ENCODE data around the gene VPS11.
"Not testable (repeated sequence)": the region's sequence is repeated elsewhere in the genome, so short reads cannot be mapped to it uniquely, and the experiment has no call there.

The VPS11 gene

DNA sequence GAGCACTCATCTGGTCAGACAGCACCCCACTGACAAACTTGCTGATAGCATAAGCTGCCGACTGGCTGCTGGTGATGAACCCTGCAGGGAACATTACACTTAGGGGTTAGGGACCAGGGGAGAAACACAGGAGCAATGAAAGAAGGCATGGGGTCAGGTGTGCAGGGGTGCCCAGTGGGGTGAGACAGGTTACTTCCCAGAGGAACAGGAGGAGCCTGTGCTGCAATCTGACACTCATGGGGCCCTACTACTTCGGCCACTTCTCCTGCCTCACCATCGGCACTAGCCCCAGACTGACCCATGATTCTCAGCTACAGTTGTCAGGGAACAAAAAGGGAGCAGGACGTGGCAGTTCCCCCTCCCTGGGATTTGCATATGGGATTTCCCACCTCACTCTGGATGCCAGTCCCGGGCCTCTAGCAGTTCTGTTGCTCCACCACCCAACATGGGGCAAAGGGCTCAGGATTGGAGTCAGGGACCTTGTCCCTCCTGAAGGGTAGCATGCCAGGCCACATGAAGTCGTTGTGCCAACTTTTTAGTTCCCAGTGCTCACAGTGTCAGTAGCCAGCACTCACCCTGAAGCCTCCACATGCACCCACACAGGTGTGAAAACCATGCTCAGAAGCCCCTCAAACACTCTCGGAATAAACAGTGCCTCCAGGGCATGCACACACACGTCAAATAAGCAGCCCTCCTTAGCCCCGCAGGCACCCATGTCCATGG is 39.1 kb upstream of the VPS11 start:
- Histone ChIP-seq H3K36me3 (ENCODE audit: insufficient read depth, low read length) (peaks cover 46% of the 10 kb centered on the region), H3K4me1 (ENCODE audit: insufficient read depth, low read length) (peaks cover 9% of the 10 kb centered on the region), H3K9me3 (ENCODE audit: low read length) (no peaks in the 10 kb centered on the region), H3K4me3 (ENCODE audit: low read length) (no peak overlapping the region), H3K27me3 (ENCODE audit: insufficient read depth, low read length) (no peaks in the 10 kb centered on the region), H2AFZ (ENCODE audit: low read depth, low read length) (no peak overlapping the region)

DNA sequence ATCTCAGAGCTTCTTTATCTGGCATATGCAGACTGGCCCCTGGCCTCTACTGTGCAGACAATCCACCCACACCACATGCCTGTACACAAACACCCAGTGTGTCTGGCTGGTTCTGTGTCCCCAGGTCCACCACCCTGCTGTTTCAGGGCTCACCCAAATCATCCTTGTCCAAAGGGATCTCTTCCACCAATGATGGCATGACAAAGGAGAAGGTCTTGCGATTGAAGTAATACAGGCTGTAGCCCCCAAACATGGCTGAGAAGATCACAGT is 38.6 kb upstream of the VPS11 start:
- Histone ChIP-seq H3K36me3 (ENCODE audit: insufficient read depth, low read length) (peaks cover 41% of the 10 kb centered on the region), H3K27me3 (ENCODE audit: insufficient read depth, low read length) (no peaks in the 10 kb centered on the region), H2AFZ (ENCODE audit: low read depth, low read length) (no peak overlapping the region), H3K4me3 (ENCODE audit: low read length) (no peak overlapping the region), H3K4me1 (ENCODE audit: insufficient read depth, low read length) (peaks cover 9% of the 10 kb centered on the region), H3K9me3 (ENCODE audit: low read length) (no peaks in the 10 kb centered on the region)

DNA sequence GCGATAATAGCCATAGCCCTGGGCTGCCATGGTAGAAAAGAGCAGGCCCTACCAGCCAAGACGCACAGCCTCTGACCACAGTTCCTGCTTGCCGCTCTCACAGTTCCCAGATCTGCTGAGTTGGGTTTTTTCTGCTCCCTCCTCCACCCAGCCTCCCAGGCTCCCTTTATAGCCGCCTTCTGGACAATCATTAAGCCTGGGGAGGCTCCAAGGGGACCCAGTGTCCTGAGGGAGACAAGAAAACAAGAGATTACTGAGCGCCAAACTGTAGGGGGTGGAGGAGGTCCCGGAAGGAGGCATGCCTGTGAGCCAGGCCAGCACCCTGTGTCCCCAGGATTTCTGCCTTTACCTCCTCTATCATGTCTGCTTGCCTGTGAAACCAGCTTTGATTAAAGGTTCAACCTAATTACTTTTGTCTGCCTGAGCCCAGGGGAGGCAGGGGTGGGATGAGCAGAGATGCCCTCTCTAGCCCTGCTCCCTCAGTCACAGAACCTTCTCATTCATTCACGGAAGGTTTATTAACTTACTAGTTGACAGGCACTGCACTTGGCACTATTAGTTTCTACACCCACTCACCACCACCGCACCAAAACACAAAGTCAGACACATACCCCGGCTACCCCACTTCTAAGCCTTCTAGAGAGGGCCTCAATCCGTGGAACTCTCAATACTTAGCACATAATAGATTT is 38.1 kb upstream of the VPS11 start:
- Histone ChIP-seq H3K36me3 (ENCODE audit: insufficient read depth, low read length) (peaks cover 36% of the 10 kb centered on the region), H2AFZ (ENCODE audit: low read depth, low read length) (no peak overlapping the region), H3K9me3 (ENCODE audit: low read length) (no peaks in the 10 kb centered on the region), H3K27me3 (ENCODE audit: insufficient read depth, low read length) (no peaks in the 10 kb centered on the region), H3K4me3 (ENCODE audit: low read length) (peak overlapping the region; percentile 86), H3K4me1 (ENCODE audit: insufficient read depth, low read length) (peaks cover 9% of the 10 kb centered on the region)

DNA sequence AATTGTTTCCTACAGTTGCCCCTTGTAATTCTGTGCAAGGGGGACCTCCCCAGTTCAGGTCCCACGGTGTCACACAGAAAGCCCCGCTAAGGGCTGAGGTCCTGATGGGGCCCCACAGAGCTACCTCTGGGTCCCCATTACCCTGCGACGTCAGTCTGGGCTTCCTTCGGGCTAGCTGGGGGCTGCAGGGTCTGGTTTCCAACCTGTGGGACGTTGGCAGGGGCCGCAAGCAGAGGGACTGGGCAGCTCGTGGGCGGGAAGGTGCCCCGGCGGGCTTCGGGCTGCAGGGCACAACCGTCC is 37.6 kb upstream of the VPS11 start:
- peak overlapping the region; percentile 86 for H3K4me3 ChIP-seq (ENCODE audit: low read length)
- H2AFZ ChIP-seq (ENCODE audit: low read depth, low read length): peak overlapping the region; percentile 83
- H3K27me3 ChIP-seq (ENCODE audit: insufficient read depth, low read length): no peaks in the 10 kb centered on the region
- peaks cover 9% of the 10 kb centered on the region for H3K4me1 ChIP-seq (ENCODE audit: insufficient read depth, low read length)
- peaks cover 31% of the 10 kb centered on the region for H3K36me3 ChIP-seq (ENCODE audit: insufficient read depth, low read length)
- H3K9me3 ChIP-seq (ENCODE audit: low read length): no peaks in the 10 kb centered on the region

DNA sequence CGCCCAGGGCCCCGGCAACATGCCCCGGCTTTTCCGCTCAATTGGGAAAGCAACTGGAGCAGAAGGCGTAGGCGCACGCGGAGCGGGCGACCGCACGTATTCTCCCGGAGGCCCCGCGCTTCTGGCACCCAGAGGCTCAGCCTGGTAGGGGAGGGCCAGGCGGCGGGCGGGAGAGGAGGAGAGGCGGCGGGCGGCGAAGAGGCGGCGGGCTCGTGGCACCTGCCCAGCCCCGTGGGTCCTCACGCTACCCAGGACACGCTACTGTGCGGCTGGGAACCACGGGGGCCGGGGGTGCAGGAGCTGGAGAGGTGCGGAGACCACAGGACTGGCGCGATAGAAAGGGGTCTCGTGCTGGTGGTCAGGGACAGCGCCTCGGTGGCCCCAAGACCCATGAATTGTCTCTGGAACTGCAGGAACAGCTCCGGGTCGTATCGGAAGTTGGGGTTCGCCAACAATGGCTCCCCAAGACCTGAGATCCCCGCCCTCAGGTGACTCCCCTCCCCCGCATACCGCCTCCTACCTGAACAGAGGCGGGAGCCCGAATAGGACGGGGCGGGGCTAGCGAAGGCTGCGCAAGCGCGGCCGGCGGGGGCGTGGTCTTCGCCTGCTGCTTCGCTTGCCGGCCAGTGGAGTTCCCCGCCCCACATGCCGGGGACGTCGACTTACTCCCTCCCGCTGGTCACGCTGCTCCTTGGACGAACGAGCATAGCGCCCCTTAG is 37.1 kb upstream of the VPS11 start, which contains the start of gene SLC37A4:
SLC37A4 (minus strand) TSS at position 549 of the 719 bp plus-strand sequence.
- Histone ChIP-seq H3K9me3 (ENCODE audit: low read length) (no peaks in the 10 kb centered on the region), H3K27me3 (ENCODE audit: insufficient read depth, low read length) (no peaks in the 10 kb centered on the region), H3K4me3 (ENCODE audit: low read length) (peak within 1 kb of the TSS; percentile 86), H3K36me3 (ENCODE audit: insufficient read depth, low read length) (peaks cover 26% of the 10 kb centered on the region), H2AFZ (ENCODE audit: low read depth, low read length) (peak within 1 kb of the TSS; percentile 83), H3K4me1 (ENCODE audit: insufficient read depth, low read length) (peaks cover 9% of the 10 kb centered on the region)

DNA sequence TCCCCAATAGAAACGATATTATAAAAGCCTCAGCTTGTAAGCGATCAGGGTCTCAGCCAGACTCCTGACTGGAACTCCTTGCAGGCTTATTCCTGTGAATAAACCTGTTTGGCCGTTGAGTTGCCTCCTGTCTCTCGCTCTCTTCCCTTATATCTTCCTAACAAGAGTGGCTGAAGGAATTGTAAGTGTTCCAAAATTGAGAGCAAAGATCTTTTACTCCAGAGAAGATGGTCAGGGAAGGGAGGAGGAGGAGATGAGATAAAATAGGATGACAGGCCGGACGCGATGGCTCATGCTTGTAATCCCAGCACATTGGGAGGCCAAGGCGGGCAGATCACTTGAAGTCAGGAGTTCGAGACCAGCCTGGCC is 35.7 kb upstream of the VPS11 start:
- H3K4me3 ChIP-seq (ENCODE audit: low read length): no peak overlapping the region
- H3K27me3 ChIP-seq (ENCODE audit: insufficient read depth, low read length): no peaks in the 10 kb centered on the region
- peaks cover 15% of the 10 kb centered on the region for H3K36me3 ChIP-seq (ENCODE audit: insufficient read depth, low read length)
- H3K9me3 ChIP-seq (ENCODE audit: low read length): no peaks in the 10 kb centered on the region
- no peak overlapping the region for H2AFZ ChIP-seq (ENCODE audit: low read depth, low read length)
- peaks cover 9% of the 10 kb centered on the region for H3K4me1 ChIP-seq (ENCODE audit: insufficient read depth, low read length)

DNA sequence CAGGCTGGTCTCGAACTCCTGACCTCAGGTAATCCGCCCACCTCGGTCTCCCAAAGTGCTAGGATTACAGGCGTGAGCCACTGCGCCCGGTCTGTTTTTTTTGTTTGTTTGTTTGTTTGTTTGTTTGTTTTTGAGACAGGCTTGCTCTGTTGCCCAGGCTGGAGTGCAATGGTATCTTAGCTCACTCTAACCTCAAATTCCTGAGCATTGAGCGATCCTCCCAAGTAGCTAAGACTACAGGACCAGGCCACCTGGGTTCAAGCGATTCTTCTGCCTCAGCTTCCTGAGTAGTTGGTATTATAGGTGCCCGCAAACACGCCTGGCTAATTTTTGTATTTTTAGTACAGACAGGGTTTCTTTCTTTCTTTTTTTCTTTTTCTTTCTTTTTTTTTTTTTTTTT is 34.2 kb upstream of the VPS11 start:
- not testable (repeated sequence) for H3K36me3 ChIP-seq (ENCODE audit: insufficient read depth, low read length); H3K9me3 ChIP-seq (ENCODE audit: low read length); H2AFZ ChIP-seq (ENCODE audit: low read depth, low read length); H3K4me3 ChIP-seq (ENCODE audit: low read length); H3K27me3 ChIP-seq (ENCODE audit: insufficient read depth, low read length); H3K4me1 ChIP-seq (ENCODE audit: insufficient read depth, low read length)

DNA sequence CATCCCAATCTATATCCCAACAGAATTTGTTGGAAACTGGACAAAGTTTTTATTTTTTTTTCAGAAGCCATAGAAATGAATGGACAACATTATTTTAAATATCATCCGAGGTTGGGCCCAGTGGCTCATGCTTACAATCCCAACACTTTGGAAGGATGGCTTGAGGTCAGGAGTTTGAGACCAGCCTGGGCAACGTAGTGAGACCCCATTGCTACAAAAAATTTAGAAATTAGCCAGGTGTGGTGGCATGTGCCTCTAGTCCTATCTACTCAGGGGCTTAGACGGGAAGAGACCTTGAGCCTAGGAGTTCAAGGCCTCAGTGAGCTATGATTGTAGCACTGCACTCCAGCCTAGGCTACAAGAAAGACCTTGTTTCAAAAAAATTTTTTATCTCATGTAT is 32.8 kb upstream of the VPS11 start:
- Histone ChIP-seq H3K27me3 (ENCODE audit: insufficient read depth, low read length) (no peaks in the 10 kb centered on the region), H3K9me3 (ENCODE audit: low read length) (no peaks in the 10 kb centered on the region), H2AFZ (ENCODE audit: low read depth, low read length) (no peak overlapping the region), H3K4me3 (ENCODE audit: low read length) (no peak overlapping the region), H3K36me3 (ENCODE audit: insufficient read depth, low read length) (no peaks in the 10 kb centered on the region), H3K4me1 (ENCODE audit: insufficient read depth, low read length) (peaks cover 4% of the 10 kb centered on the region)

DNA sequence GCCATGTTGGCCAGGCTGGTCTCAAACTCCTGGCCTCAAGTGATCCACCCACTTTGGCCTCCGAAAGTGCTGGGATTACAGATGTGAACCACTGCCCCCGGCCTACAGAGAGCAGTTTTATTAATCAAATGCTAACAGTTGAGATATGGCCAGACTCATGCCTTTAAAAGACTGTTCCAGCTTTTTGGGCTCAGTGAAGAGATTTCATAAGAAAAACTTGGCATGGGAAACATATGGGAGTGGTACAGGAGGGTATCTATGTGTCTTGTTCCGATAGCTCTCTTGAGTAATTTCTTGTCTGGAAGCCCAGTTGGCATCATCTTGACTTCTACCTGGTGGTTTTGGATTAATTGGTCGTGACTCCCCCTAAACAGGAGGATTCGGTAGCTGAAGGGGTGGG is 28.7 kb upstream of the VPS11 start:
- Histone ChIP-seq H3K4me3 (ENCODE audit: low read length) (no peak overlapping the region), H3K4me1 (ENCODE audit: insufficient read depth, low read length) (no peaks in the 10 kb centered on the region), H3K27me3 (ENCODE audit: insufficient read depth, low read length) (no peaks in the 10 kb centered on the region), H3K9me3 (ENCODE audit: low read length) (no peaks in the 10 kb centered on the region), H3K36me3 (ENCODE audit: insufficient read depth, low read length) (no peaks in the 10 kb centered on the region), H2AFZ (ENCODE audit: low read depth, low read length) (no peak overlapping the region)

DNA sequence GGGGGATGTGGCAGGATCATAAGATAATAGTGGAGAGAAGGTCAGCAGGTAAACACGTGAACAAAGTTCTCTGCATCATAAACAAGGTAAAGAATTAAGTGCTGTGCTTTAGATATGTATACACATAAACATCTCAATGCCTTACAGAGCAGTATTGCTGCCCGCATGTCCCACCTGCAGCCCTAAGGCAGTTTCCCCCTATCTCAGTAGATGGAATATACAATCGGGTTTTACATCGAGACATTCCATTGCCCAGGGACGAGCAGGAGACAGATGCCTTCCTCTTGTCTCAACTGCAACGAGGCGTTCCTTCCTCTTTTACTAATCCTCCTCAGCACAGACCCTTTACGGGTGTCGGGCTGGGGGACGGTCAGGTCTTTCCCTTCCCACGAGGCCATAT is 28.1 kb upstream of the VPS11 start:
- H3K36me3 ChIP-seq (ENCODE audit: insufficient read depth, low read length); H2AFZ ChIP-seq (ENCODE audit: low read depth, low read length); H3K27me3 ChIP-seq (ENCODE audit: insufficient read depth, low read length); H3K9me3 ChIP-seq (ENCODE audit: low read length); H3K4me1 ChIP-seq (ENCODE audit: insufficient read depth, low read length); H3K4me3 ChIP-seq (ENCODE audit: low read length): not testable (repeated sequence)

DNA sequence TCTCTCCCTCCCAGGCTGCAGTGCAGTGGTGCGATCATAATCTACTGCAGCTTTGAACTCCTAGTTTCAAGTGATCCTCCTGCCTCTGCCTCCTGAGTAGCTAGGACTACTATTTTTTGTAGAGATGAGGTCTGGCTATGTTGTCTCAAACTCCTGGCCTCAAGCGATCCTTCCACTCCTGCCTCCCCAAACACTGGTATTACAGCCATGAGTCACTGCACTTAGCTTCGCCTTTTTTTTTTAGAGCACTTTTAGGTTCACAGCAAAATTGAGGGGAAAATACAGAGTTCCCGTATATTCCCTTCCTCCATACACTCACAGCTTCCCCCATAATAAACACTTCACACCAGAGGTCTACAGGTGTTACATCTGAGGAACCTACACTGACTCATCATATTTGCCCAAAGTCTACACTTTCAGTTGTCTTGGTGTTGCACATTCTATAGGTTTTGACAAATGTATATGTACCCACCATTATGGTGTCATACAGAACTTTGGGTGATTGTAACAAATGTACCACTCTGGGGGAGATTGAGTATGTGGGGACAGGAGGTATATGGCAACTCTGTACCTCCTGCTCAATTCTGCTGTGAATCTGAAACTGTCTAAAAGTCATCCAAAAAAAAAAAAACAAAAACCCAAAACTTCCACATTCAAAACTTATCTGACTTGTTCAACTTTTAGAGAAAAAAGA is 25.6 kb upstream of the VPS11 start:
- Histone ChIP-seq H3K9me3 (ENCODE audit: low read length) (no peaks in the 10 kb centered on the region), H3K36me3 (ENCODE audit: insufficient read depth, low read length) (peaks cover 24% of the 10 kb centered on the region), H3K27me3 (ENCODE audit: insufficient read depth, low read length) (no peaks in the 10 kb centered on the region), H3K4me1 (ENCODE audit: insufficient read depth, low read length) (no peaks in the 10 kb centered on the region), H3K4me3 (ENCODE audit: low read length) (no peak overlapping the region), H2AFZ (ENCODE audit: low read depth, low read length) (no peak overlapping the region)

DNA sequence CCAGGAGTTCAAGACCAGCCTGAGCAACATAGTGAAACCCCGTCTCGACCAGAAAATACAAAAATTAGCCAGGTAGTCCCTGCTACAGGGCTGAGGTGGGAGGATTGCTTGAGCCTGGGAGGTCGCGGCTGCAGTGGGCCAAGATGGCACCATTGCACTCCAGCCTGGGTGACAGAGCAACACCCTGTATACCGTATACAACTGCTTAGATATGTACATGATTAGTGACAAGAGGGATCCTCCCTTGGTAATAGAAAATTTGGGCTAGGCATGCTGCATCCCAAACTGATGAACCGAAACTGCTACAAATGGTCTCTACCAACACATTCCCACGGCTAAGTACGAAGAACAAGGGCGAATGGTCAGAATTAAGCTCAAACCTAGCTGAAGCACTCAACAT is 24.7 kb upstream of the VPS11 start:
- H3K9me3 ChIP-seq (ENCODE audit: low read length): no peaks in the 10 kb centered on the region
- H3K4me3 ChIP-seq (ENCODE audit: low read length): no peak overlapping the region
- no peaks in the 10 kb centered on the region for H3K27me3 ChIP-seq (ENCODE audit: insufficient read depth, low read length)
- H2AFZ ChIP-seq (ENCODE audit: low read depth, low read length): no peak overlapping the region
- peaks cover 34% of the 10 kb centered on the region for H3K36me3 ChIP-seq (ENCODE audit: insufficient read depth, low read length)
- no peaks in the 10 kb centered on the region for H3K4me1 ChIP-seq (ENCODE audit: insufficient read depth, low read length)

DNA sequence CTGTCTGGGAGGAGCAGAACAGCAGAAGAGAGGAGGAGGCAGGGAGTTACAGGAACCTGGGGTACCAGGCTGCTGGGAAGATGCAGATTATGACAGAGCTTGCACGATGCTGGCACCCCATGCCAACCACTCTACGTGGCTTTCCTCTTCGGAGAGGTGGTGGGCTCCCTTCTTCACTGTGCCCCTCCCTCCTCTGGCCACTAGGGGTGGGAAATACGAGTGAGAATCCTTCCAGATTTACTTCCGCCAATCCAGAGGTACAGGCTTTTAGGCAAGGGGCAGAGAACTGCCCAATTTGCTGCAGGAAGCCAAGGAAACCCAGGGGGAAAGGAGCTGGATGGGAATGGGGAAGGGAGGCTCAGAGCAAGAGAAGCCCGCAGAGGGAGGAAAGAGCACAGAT is 22.9 kb upstream of the VPS11 start:
- H3K4me1 ChIP-seq (ENCODE audit: insufficient read depth, low read length): no peaks in the 10 kb centered on the region
- no peaks in the 10 kb centered on the region for H3K27me3 ChIP-seq (ENCODE audit: insufficient read depth, low read length)
- no peaks in the 10 kb centered on the region for H3K9me3 ChIP-seq (ENCODE audit: low read length)
- H3K36me3 ChIP-seq (ENCODE audit: insufficient read depth, low read length): peaks cover 52% of the 10 kb centered on the region
- H3K4me3 ChIP-seq (ENCODE audit: low read length): no peak overlapping the region
- no peak overlapping the region for H2AFZ ChIP-seq (ENCODE audit: low read depth, low read length)

All from neuron (in vitro differentiated cells).